ENCODE results near the gene AFAP1. TPM values are rescaled to one million over a fixed set of nuclear protein-coding genes. Genes with fewer than 3 reads are reported as not detected.

The AFAP1 gene
- total RNA-seq, 1 donor from 2014 or later, result 57.6 TPM

DNA sequence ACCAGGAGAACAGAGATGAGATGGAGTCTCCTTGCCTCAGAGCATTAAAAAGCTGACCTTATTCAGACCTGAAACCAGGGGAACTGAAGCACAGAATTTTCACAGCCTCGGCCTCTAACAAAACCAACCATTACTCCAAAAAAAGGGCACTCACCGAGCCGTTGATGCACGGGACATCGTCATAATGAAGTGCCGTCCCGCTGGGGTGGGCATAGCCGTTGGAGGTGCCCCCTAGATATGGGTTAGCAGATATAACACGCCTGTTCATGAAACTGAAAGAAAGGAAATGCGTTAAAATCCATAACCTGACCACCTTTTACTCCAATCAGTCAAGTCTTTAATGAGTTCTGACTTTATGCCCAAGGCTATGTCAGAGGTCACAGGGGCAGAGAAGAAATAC, 153.6 kb downstream of the AFAP1 start:
- Mint-ChIP-seq H3K9me3 (no peaks in the 10 kb centered on the region), H3K27me3 (ENCODE audit: low read depth) (no peaks in the 10 kb centered on the region), H3K27ac (no peak overlapping the region), H3K4me3 (ENCODE audit: low read depth) (no peak overlapping the region), H3K4me1 (ENCODE audit: low read depth) (peaks cover 24% of the 10 kb centered on the region), H3K36me3 (ENCODE audit: low read depth) (peaks cover 26% of the 10 kb centered on the region)
- DNase-seq (ENCODE audit: low spot score), result no peak
- intact Hi-C loops (cut with micrococcal nuclease), result no loop called here

DNA sequence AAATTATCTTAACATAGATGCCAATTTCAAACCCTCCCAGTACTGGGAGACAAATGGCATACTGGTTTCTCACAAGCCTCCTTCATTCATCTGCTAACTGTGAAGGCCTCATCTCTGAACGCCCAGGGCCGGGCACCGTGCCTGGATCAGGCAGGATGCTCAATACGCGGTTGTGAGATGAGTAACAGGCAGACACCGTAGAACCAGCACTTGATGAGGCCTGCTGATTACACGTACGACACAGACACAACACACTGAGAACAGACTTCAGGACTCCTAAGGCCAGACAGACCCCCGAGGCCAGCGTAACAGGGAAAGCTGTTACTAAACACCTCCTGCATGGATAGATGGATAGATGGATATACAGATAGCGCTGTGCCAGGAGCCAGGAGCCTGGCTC, 154.6 kb downstream of the AFAP1 start:
- Mint-ChIP-seq H3K27ac (peak overlapping the region; percentile 6), H3K27me3 (ENCODE audit: low read depth) (no peaks in the 10 kb centered on the region), H3K4me3 (ENCODE audit: low read depth) (no peak overlapping the region), H3K9me3 (no peaks in the 10 kb centered on the region), H3K4me1 (ENCODE audit: low read depth) (peaks cover 30% of the 10 kb centered on the region), H3K36me3 (ENCODE audit: low read depth) (peaks cover 31% of the 10 kb centered on the region)
- intact Hi-C loops (cut with micrococcal nuclease), result no loop called here
- no peak for DNase-seq (ENCODE audit: low spot score)

DNA sequence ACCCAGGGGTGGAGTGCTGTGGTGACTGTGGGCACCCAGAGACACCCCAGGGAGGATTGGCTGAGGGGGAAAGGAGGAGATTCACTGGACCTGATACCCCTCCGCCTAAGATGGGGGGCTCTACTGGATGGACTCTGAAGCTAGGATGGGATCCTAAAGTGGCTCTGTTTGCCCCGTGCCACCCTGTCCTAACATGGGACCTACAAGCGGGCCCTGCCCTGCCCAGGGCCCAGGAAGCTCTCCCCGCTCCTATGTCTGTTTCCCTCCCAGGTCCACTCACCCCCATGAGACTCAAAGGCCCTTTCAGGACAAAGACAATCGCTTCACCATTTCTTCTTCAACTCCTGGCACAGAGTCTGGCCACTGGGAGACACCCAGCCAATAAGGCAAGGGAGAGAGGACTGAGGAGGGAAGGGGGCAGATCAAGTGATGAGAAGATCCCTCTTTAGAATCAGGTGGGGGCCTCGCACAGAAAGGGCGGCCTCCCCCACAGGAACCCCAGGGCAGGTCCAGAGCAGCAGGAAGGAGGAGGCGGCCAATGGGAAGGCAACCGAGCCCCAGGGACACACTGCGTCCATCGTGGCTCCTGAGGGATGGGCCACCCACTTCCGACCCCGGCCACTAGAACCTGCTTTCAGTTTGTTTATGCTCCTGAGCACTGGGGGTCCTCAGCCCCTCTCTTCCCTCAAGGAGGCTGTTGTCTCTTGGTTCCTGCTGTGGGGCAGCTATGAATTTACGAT, 155.4 kb downstream of the AFAP1 start:
- Mint-ChIP-seq H3K27ac (no peak overlapping the region), H3K27me3 (ENCODE audit: low read depth) (no peaks in the 10 kb centered on the region), H3K9me3 (no peaks in the 10 kb centered on the region), H3K36me3 (ENCODE audit: low read depth) (peaks cover 34% of the 10 kb centered on the region), H3K4me1 (ENCODE audit: low read depth) (peaks cover 37% of the 10 kb centered on the region), H3K4me3 (ENCODE audit: low read depth) (no peak overlapping the region)
- intact Hi-C loops (cut with micrococcal nuclease), result no loop called here
- DNase-seq (ENCODE audit: low spot score), result no peak

DNA sequence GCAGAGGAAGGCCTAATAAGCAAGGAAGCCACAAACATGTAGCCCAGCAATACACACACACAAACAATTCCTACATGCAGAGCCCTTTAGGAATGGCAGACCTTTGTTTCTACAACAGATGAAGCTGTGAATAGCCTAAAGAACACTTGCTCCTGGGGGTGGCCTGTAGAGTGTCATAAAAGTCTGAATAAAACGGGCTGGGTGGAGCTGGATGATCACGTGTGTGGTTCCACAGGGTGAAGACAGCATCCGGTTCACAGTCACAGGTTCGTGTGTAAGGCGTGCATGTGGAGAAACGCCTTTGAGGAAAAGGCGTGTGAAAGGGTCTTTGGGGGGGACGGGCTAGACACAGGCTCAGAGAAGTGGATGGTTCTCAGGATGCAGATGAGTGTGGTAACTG, 156.1 kb downstream of the AFAP1 start:
- Mint-ChIP-seq H3K9me3 (no peaks in the 10 kb centered on the region), H3K4me1 (ENCODE audit: low read depth) (peaks cover 42% of the 10 kb centered on the region), H3K36me3 (ENCODE audit: low read depth) (peaks cover 40% of the 10 kb centered on the region), H3K4me3 (ENCODE audit: low read depth) (no peak overlapping the region), H3K27ac (peak overlapping the region; percentile 19), H3K27me3 (ENCODE audit: low read depth) (no peaks in the 10 kb centered on the region)
- intact Hi-C loops (cut with micrococcal nuclease), result no loop called here
- DNase-seq (ENCODE audit: low spot score), result no peak

DNA sequence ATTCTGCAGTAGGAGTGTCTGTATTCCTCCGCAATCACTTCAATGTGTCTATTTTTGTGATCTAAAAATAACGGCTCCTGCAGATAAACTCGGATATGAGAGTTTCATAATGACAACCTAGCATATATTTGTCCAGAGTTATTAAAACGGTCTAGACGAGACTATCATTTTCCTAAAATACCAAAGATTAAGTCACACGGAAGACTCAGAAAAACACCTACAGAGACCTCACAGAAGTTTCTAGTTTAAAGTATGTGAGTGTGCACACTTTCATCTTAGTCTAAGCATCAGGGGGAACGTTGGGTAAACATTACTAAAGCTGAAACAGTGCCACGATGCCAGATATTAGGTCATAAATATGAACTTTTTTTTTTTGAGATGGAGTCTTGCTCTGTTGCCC, 156.9 kb downstream of the AFAP1 start:
- H3K4me3 Mint-ChIP-seq (ENCODE audit: low read depth), result no peak overlapping the region
- H3K9me3 Mint-ChIP-seq, result no peaks in the 10 kb centered on the region
- H3K4me1 Mint-ChIP-seq (ENCODE audit: low read depth), result peaks cover 42% of the 10 kb centered on the region
- no peak for DNase-seq (ENCODE audit: low spot score)
- peaks cover 44% of the 10 kb centered on the region for H3K36me3 Mint-ChIP-seq (ENCODE audit: low read depth)
- H3K27ac Mint-ChIP-seq, result no peak overlapping the region
- intact Hi-C loops (cut with micrococcal nuclease), result no loop called here
- H3K27me3 Mint-ChIP-seq (ENCODE audit: low read depth), result no peaks in the 10 kb centered on the region

GRCh38 chr4:7781993-7782392, 157.7 kb downstream of the AFAP1 start:
- no peaks in the 10 kb centered on the region for H3K27me3 Mint-ChIP-seq (ENCODE audit: low read depth)
- H3K9me3 Mint-ChIP-seq, result no peaks in the 10 kb centered on the region
- DNase-seq (ENCODE audit: low spot score), result no peak
- H3K36me3 Mint-ChIP-seq (ENCODE audit: low read depth), result peaks cover 48% of the 10 kb centered on the region
- peaks cover 43% of the 10 kb centered on the region for H3K4me1 Mint-ChIP-seq (ENCODE audit: low read depth)
- intact Hi-C loops (cut with micrococcal nuclease), result no loop called here
- H3K27ac Mint-ChIP-seq, result peak overlapping the region; percentile 26
- H3K4me3 Mint-ChIP-seq (ENCODE audit: low read depth), result no peak overlapping the region

DNA sequence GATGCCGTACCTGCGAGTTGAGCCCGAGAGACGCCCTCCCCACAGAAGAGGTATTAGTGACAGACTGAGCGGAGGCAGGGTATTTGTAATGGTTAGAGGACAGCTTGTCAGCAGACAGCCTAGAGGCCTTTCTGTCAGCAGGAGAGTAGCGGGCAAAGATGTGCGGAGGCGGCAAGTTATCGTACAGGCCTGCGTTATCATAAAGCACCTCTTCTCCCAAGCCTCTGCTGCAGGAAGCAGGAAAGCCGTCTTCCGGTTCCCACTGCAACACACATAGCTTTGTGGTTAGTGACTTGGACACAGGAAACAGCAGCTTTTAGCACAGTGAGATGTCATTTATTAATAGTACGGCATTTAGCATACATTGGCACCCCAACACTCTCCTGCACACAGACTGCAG, 158.3 kb downstream of the AFAP1 start:
- Mint-ChIP-seq H3K27ac (peak overlapping the region; percentile 79), H3K4me1 (ENCODE audit: low read depth) (peaks cover 44% of the 10 kb centered on the region), H3K36me3 (ENCODE audit: low read depth) (peaks cover 50% of the 10 kb centered on the region), H3K9me3 (no peaks in the 10 kb centered on the region), H3K27me3 (ENCODE audit: low read depth) (no peaks in the 10 kb centered on the region), H3K4me3 (ENCODE audit: low read depth) (no peak overlapping the region)
- no peak for DNase-seq (ENCODE audit: low spot score)
- intact Hi-C loops (cut with micrococcal nuclease), result no loop called here

DNA sequence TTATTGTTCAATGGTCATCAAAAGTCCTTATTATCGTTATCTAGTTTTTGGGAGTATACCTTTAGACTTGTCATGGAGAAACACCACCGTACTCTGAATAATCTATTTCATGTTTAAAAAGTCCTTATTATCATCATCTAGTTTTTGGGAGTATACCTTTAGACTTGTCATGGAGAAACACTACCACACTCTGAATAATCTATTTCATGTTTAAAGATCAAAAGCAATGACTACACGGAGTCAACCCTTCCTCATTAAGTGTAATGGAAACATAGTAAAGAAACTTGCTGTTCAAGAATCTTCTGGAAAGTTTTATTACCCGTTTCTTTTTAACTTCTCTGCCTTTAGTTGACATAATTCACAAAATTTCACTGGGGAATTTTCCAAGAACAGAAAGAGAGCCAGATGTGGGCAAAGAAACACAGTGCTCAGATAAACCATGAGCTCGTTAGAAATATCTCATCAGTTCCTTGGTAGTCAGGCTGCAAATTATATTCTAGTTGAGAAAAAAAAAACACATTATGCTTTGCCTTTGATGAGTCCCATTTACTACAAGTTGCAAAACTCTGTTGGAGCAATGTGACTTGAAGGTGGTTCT, 158.8 kb downstream of the AFAP1 start:
- Mint-ChIP-seq H3K27me3 (ENCODE audit: low read depth) (no peaks in the 10 kb centered on the region), H3K4me3 (ENCODE audit: low read depth) (no peak overlapping the region), H3K27ac (peak overlapping the region; percentile 79), H3K9me3 (no peaks in the 10 kb centered on the region), H3K4me1 (ENCODE audit: low read depth) (peaks cover 39% of the 10 kb centered on the region), H3K36me3 (ENCODE audit: low read depth) (peaks cover 45% of the 10 kb centered on the region)
- DNase-seq (ENCODE audit: low spot score), result no peak
- intact Hi-C loops (cut with micrococcal nuclease), result no loop called here

GRCh38 chr4:7779432-7779768, 160.3 kb downstream of the AFAP1 start:
- intact Hi-C loops (cut with micrococcal nuclease), result no loop called here
- Mint-ChIP-seq H3K27me3 (ENCODE audit: low read depth) (no peaks in the 10 kb centered on the region), H3K4me3 (ENCODE audit: low read depth) (no peak overlapping the region), H3K4me1 (ENCODE audit: low read depth) (peaks cover 34% of the 10 kb centered on the region), H3K36me3 (ENCODE audit: low read depth) (peaks cover 35% of the 10 kb centered on the region), H3K27ac (peak overlapping the region; percentile 24), H3K9me3 (no peaks in the 10 kb centered on the region)
- DNase-seq (ENCODE audit: low spot score), result no peak

- Mint-ChIP-seq H3K4me3 (ENCODE audit: low read depth) (no peak overlapping the region), H3K4me1 (ENCODE audit: low read depth) (peaks cover 34% of the 10 kb centered on the region), H3K36me3 (ENCODE audit: low read depth) (peaks cover 33% of the 10 kb centered on the region), H3K9me3 (no peaks in the 10 kb centered on the region), H3K27me3 (ENCODE audit: low read depth) (no peaks in the 10 kb centered on the region), H3K27ac (no peak overlapping the region)
- DNase-seq (ENCODE audit: low spot score), result no peak
- intact Hi-C loops (cut with micrococcal nuclease), result no loop called here
Measured at GRCh38 chr4:7778510-7779431, 160.9 kb downstream of the AFAP1 start.

DNA sequence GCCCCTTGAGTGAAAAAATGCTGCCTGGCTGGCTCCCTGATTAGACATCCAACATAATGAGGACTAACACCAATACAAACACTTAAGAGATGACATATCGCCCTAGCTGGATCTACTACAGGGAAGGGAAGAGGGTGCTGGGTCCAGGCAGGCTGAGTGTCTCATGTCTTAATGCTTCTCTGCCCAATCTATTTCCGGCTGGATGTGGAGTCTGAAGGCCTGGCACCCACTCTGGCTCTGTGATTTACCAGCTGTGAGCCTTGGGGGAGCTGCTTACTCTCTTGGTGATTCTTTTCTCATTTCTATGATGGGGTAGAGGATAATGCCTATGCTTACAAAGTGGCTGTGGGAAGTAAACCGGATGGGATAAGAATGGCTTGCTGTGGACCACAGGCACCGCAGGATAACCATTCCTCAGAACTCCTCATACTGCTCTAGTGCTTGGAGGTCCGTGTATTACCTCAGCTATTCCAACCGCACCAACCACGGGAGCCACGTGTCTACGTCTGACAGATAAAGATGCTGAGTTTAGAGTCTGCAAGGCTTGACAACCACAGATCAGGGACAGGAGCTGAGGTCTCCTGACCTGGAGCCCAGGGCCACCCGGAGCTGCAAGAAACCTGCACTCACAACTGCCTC, 161.7 kb downstream of the AFAP1 start:
- Mint-ChIP-seq H3K36me3 (ENCODE audit: low read depth) (peaks cover 32% of the 10 kb centered on the region), H3K4me3 (ENCODE audit: low read depth) (no peak overlapping the region), H3K27ac (no peak overlapping the region), H3K9me3 (no peaks in the 10 kb centered on the region), H3K4me1 (ENCODE audit: low read depth) (peaks cover 34% of the 10 kb centered on the region), H3K27me3 (ENCODE audit: low read depth) (no peaks in the 10 kb centered on the region)
- intact Hi-C loops (cut with micrococcal nuclease), result no loop called here
- DNase-seq (ENCODE audit: low spot score), result no peak

DNA sequence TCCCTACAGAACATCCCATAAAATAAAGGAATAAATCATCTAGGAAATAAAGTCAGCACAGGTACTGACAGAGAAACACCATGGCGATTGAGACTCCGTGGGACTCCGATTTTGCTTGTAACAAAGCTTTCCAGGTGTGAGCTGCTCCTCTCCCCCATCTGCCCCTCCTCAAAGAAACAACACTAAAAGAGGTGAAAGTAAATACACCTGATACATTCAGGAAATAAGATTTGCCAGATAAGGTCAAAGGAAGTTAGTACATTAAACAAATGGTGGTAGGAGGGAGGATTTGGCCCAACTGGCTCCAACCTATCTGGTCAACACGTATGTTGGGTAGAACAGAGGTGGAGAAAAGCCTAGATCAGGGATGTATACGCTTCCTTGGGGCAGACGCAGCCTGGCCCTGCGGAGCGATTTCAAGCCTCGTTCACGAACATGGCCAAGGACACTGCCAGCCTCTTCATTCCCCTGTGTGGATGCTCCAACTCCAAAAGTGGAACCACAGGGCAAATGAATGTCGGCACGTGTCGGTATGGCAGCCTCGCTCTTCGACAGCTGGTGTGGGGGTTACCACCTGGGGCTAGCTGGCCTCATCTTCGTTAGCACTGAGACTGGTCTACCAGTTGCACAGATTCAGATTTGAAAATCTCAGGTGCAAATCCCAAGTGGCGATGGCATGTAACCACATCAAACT, 162.5 kb downstream of the AFAP1 start:
- Mint-ChIP-seq H3K36me3 (ENCODE audit: low read depth) (peaks cover 40% of the 10 kb centered on the region), H3K27me3 (ENCODE audit: low read depth) (no peaks in the 10 kb centered on the region), H3K27ac (no peak overlapping the region), H3K9me3 (no peaks in the 10 kb centered on the region), H3K4me3 (ENCODE audit: low read depth) (no peak overlapping the region), H3K4me1 (ENCODE audit: low read depth) (peaks cover 30% of the 10 kb centered on the region)
- intact Hi-C loops (cut with micrococcal nuclease), result no loop called here
- no peak for DNase-seq (ENCODE audit: low spot score)

All from activated T-helper 2 cell treated with anti-CD3 and anti-CD28 coated beads, Interferon-gamma antibody, Interleukin-2, Interleukin-4, amounts not matched to agents 10 μg/mL and 5 μg/mL and 100 μg/mL, durations not matched to agents 14 hours and 24 hours and 36 hours (primary cell).